Bone marrow (tissue), 2 donors: ENCODE data around the gene SLC25A5.
"Not testable (repeated sequence)": the region's sequence is repeated elsewhere in the genome, so short reads cannot be mapped to it uniquely, and the experiment has no call there.

Source experiments
- DNase-seq, 2 donors: peaks; one replicate each; lab custom pipeline; 2025; lab: John Stamatoyannopoulos, UW

Gene SLC25A5

DNA sequence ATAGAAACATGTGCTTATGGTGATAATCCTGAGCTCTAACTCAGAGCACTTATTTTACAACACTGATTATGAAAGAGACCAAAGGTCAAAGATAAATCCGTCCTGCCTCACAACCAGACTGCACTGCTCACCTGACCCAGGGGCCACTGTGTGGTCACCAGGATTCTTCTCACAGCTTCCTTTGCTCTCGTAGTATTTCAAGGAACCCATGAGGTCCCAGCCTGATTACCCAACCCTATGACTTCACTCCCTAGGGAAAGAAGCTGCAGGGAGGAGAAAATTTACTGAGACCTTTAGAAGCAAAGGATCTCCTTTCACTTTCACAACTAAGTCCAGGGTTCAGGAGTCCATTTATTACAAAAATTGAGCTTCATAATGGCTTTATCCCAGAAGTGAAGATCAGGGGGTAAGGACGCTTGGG lies 9.6 kb downstream of the SLC25A5 start:
- no peak for DNase-seq

DNA sequence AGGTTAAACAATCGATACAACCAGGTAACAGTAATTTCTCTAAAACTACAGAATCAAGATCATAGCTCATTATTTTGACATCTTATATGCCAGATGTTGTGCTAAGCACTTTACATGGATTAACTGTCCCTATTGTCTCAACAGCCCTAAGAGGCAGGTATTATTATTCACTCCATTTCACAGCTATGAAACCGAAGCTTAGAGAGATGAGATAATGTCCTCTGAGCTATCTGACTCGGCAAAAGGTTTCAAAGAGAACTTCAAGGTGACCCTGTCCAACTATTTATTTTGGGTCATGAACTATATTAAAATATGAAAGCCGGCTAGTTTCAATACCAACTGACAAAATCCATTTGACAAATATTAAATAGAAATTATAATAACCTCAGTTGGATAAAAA lies 10.3 kb downstream of the SLC25A5 start:
- DNase-seq, result no peak

DNA sequence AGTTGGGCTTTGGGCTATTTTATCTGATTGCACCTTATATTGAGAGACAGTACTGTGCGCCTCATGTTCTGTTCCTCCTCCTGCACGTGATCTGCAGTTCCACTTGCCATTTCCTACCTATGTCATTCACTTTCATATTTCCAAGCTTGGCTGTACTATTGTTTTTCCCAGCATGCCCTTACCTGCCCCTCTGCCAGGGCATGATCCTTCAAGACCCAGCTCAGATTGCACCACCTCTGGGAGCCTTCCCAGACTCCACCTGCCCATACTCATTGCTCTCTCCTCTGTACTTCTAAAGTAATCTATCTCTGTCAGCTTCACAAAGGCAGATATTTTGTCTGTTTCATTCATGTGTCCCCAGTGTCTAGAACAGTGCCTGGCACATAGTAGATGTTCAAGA lies 11.6 kb downstream of the SLC25A5 start:
- no peak for DNase-seq

DNA sequence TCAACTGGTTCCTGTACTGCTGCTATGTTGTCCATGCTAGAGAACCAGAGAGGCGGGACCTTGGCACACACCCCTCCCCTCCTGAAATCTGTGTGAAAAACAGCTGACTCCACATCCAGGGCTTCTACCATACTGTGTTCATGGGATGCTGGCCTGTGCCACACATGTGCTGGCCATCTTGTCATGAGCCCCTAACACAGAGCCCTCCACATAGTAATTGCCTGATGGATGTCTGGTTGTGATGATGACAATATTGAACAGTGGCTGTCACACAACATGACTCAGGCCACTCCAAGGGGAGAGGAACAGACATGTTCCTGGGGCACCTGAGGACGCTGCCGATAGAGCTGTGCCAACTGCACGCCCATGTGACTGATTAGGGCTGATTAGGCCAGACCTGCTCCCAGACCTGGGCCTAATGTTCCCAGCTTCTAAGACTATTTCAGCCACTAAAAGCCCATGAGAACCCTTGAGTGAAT lies 13.1 kb downstream of the SLC25A5 start:
- no peak for DNase-seq

DNA sequence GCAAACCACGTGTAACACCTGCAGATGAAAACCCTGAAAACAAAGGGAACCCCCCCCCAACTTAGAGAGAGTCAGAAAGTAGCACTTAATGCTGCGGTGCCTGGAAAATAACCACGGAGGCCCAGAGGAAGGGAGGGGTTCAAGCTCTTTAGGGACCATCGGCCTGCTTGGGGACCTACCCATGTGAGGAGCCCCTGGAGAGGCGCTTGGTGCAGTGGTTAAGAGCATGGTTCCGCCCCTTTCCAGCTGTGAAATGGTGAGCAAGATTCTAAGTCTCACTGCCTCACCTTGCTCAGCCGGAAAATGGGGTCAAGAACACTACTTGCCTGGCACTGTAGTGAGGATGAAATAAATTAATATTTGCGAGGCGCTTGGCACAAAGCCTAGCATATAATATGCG lies 13.8 kb downstream of the SLC25A5 start:
- DNase-seq, result no peak

DNA sequence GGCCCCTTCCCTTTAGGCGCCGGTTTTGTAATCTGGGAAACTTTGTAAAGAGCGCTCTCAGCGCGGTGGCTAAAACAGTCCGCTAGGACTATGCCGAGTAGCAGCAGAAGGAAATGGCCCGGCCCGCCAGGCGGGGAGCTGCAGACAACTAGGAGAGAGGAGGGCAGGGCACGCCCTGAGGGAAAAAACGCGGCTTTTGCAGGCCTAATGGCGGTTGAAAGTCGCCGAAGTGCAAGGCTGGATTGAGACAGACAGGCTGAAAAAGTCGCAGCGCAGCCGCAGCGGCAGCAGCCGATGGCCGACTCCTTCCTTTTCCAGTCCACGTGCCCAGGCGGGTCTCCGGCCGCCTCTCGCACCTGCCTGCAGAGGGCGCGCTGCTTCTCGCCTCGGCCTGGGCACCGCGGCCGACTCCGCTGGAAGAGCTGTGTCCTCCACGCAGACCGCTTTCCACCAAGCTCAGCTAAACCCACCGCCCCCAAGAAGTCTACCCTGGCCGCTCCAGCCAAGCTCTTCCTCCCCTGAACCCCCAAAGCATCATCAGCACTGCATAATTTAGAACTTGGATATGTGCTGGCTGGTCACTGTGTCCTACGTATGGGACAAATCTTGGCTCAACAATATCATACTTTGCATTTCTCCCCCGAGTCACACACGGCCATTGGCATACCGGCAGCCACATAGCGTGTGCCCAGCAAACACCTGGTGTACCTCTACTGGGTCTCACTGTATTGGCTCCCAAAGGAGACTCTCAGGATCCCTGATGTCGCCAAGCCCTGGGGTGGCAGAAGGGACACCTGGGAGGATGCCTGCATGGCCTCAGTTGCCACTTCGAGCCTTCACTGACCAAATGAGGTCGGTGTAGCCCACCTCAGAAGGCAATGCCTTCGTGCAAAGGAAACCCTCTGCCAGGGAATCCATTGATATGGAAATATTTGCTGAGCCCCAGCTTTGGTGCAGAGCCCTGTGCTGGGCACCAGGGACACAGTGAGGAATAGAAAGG lies 14.5 kb downstream of the SLC25A5 start:
- peak; percentile 20 to 50 for DNase-seq

DNA sequence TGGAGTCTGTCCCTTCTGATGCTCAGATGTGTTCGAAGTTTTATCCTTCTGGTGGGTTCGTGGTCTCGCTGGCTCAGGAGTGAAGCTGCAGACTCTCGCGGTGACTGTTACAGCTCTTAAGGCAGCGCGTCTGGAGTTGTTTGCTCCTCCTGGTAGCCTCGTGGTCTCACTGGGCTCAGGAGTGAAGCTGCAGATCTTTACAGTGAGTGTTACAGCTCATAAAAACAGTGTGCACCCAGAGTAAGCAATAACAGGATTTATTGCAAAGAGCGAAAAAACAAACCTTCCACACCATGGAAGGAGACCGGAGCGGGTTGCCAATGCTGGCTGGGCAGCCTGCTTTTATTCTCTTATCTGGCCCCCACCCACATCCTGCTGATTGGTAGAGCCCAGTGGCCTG lies 18.5 kb downstream of the SLC25A5 start:
- no peak for DNase-seq

DNA sequence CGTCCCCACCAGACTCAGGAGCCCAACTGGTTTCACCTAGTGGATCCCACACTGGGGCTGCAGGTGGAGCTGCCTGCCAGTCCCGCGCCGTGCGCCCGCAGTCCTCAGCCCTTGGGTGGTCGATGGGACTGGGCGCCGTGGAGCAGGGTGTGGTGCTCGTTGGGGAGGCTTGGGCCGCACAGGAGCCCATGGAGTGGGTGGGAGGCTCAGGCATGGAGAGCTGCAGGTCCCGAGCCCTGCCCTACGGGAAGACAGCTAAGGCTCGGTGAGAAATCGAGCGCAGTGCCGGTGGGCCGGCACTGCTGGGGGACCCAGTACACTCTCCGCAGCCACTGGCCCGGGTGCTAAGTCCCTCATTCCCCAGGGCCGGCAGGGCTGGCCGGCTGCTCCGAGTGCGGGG lies 19.5 kb downstream of the SLC25A5 start:
- not testable (repeated sequence) for DNase-seq

DNA sequence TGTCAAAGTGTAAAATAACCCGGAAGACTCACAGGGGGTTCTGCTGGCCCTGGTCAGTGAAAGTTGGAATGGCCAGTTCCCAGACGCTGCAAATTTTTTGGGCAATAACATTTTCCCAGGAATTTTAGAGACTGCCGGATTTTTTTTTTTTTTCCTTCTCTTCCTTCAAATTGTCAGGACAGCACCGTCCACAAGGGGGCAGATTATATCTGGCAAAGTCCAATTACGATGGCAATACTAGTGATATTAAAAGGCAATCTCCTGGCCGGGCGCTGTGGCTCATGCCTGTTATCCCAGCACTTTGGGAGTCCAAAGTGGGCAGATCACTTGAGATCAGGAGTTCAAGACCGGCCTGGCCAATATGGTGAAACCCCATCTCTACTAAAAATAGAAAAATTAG lies 20.5 kb downstream of the SLC25A5 start:
- peak in 1 of 2 donors; percentile 14 for DNase-seq

DNA sequence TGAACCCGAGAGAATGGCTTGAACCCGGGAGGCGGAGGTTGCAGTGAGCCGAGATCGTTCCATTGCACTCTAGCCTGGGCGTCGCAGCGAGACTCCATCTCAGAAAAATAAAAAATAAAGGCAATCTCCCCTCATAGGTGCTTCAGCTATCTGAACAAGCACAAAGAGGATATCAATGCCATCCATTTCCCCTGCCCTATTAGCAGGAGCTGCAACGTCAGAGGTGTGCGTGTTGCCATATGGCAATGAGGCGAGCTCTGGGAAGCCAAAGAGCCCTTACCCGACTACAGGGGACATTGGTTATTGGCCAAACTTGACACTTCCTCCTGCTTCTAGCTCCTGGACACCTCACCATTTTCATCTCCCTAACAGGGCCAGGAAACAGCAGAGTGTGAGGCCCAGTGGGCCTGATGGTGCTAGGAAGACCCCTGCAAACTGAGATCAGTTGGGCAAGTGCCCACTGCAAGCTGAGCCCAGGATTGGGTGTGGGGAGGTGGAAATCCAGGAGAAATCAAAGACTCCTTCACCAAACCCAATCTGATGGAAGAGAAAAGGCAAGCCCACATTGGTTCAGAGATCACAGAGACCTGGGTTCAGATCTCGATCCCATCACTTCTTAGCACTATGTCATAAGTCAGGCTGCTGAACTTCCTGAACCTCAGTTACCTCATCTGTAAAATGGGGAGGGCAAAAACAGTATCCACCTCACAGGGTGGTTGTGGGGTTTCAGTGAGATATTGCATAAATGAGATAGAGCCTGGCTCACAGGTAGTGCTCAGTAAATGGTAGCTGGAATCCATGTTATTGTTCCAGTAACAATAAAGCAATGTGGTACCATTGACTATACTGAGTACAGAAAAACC lies 21.2 kb downstream of the SLC25A5 start:
- no peak for DNase-seq

DNA sequence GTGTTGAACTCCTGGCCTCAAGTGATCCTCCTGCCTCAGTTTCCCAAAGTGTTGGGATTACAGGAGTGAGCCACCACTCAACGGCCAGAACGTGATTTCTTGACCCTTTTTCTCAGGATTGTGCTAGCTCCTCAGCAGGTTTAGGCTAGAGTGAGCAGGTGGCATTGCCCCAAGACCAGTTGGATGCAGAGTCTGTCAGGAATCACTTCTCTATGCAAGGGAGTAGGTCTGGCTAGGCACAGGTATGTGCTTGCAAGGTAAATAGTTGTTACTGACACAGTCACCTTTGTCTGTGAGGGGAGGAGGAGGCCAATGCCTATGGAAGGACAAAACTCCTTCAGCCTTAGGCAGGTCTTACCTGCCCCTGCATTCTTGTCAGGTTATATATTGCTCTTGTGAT lies 24.2 kb downstream of the SLC25A5 start:
- no peak for DNase-seq

DNA sequence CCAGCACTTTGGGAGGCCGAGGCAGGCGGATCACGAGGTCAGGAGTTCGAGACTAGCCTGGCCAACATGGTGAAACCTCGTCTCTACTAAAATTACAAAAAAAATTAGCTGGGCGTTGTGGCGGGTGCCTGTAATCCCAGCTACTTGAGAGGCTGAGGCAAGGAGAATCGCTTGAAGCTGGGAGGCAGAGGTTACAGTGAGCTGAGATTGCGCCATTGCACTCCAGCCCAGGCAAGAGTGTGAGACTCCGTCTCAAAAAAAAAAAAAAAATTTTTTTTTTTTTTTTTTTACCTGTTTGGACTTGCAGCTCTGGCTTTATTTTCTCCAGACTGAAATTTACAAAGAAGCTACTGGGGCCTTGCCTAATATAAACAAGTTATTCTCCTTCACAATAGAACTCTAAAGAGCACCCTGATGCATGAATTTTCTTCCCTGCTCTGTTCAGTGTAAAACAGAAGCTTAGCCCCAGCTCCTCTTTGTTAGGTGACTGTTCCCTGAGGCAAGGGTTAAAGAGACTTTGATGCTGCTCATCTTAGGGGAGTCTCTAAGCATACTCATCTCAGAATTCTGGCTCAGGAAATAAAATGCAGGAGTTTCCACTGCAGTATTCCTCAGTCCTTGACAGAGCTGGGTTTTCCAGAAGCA lies 25.7 kb downstream of the SLC25A5 start:
- DNase-seq, result not testable (repeated sequence)

DNA sequence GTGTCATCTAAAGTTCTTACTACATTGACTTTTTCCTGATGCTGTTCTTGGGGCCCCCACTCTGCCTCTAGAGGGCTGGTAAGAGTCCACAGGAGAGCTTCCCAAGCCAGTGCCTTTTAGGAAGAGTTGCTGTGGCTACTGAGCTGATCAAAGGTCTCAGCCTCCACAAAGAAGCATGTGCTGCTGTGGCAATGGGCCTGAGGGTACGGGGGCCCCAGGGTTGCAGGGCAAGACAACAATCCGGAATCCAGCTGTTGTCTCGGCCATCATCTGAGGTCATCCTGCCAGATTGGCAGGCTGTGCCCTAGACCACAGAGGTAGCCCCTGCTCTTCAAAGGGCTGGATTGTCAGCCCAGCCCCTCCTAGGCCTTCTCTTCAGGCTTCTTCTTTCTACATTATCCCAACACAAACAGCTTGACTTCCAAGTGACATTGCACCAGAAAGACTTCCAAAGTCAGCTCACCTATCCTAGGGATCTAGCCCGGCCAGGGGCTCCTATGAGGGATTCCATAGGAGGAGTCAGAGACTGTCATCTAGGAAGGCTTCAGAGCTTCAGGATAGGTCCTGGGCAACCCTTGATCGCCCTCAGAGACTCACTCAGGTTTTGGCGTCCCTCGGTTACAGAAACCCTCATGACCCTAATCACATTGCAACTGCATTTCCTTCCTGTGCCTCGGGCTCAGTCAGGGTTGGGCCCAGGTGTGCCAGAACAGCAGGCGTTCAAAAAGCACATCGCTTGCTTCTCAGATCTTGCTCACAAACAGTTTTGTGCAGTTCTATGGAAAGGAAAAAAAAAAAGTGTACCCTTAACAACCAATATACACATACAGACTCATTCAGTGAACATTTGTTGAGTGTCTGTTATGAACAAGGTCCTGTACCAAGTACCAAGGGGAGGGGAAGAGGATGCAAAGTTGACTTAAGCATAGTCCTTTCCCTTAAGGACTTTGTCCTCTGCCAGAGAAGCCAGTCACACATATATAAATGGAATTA lies 27.8 kb downstream of the SLC25A5 start:
- no peak for DNase-seq

DNA sequence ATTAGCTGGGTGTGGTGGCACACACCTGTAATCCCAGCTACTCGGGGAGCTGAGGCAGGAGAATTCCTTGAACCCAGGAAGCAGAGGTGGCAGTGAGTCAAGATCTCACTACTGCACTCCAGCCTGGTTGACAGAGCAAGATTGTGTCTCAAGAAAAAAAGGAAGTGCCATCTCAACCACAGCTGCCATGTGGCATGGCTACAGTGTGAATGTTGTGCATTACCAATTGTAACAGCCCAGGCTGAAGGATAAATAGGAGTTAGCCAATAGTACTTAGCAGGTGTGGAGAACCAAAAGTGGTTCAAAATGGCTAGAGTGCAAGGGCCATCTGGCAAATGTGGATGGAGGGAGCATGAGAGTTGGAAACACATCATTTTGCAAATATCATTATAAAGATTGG lies 28.9 kb downstream of the SLC25A5 start:
- peak in 1 of 2 donors; percentile 9 for DNase-seq

DNA sequence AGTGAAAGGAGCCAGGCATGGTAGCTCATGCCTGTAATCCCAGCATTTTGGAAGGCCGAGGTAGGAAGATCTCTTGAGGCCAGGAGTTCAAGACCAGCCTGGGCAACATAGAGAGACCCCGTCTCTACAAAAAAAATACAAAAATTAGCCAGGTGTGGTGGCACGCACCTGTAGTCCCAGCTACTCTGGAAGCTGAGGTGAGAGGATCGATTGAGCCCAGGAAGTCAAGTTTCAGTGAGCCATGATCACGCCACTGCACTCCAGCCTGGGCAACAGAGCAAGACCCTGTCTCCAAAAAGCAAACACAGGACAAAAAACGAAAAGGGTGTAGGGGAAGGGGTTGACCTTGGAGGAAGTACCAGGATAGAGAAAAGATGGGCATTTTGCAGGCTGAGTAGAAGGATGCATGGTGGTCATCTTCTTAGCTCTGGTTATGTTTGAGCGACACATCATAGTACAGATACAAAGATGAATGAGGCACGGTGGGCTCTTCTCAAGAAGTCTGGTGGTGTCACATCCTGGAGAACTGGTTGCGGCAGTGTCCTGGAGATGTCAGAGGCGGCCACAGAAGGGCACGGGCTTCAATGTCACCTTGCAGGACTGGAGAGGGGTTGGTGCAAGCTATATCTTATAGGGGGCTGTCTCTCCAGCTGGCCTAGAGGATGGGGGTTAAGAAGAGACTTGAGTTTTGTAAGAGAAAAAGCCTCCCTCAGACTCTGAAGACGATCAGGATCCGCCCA lies 32.0 kb downstream of the SLC25A5 start:
- no peak for DNase-seq

DNA sequence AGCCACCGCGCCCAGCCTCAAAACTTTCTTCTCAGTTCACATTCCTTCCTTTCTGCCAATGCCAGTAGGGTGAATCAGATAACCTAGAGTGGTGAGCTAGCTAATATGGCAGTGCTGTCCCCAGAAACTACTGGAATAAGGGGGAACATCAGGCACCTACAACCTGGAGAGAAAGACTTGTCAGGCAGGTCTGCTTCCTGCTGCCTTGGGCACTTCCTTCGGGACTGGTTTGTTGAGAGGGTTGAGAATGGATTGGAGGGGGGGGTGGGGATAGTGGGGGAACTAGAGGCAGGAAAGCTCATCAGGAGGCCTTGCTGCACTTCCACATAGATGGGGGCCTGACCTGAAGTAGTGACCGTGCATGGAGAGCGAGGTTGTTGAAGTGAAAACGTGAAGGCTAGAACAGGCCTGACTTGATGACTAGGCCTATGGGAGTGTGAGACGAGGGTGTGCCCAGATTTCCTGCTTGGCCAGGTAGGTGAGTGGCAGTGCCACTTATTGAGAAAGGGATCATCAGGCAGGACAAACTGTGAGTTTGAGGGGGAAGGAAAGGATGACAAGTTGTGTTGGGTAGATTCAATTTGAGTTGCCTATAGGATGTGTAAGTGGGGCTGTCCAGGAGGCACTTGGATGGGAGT lies 33.4 kb downstream of the SLC25A5 start:
- DNase-seq, result no peak

DNA sequence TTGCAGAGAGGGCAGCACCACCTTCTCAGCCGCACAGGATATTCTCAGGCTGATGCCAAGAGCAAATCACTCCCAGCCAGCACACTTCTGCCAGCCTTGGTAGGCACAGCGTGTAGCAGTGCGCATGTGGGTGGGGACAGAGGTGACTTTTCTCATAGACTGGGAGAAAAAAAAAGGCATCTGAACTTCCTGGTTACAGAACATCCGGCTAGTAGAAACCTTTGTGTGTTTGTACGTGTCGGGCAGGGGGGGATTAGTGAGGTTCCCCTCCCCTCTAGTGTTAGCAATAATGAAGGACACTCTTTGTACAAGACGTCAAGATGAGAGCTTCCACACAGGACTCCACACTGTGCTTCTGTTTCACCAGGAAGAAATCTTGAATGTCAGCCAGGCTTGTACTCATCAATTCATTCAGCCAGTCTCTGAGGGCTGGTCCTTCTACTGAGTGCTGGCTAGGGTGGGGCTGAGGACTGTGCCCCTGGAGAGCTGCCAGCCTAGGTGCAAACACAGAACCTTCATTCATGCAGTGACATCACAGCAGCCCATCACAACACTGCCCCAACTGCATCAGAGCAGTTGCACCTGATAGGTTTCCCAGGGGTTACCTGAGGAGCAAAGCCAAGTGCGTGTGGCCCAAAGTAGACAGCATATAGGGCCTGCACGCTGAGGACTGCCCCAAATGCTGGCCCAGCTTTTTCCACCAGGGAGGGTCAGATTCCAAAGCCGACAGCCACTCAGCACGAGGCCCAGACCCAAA lies 34.7 kb downstream of the SLC25A5 start:
- DNase-seq, result no peak

DNA sequence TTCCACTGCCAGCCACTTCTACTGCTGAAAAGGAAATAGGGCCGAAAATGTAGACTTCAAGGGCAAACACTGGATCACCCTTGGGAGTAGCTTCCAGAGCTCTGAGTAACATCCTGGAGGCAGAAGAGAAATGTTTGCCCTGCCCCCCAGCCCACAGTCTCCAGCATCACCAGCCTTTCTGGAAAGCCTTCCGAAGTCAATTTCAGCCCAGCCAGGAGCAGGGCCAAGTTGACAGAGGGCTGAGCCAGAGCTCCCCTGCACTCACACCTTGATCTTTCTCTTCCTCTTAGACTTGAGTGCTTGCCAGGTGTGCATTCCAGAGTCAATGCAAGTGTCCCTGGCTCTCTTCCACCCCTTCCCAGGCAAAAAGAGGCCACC lies 35.2 kb downstream of the SLC25A5 start:
- no peak for DNase-seq

DNA sequence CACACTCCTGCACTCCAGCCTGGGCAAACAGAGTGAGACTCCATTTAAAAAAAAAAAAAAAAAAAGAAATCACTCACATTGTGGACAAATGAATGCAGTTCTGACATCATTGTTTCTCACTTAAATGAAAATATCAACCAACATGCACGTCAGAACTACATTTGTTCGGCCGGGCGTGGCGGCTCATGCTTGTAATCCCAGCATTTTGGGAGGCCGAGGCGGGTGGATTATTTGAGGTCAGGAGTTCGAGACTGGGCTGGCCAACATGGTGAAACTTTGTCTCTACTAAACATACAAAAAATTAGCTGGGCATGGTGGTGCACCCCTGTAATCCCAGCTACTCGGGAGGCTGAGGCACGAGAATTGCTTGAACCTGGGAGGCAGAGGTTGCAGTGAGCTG lies 36.9 kb downstream of the SLC25A5 start:
- not testable (repeated sequence) for DNase-seq
